Measurements from ENCODE around the gene GFI1B.

The GFI1B gene

GRCh38 chr9:133027134-133027533, 48.6 kb downstream of the GFI1B start:
- Histone ChIP-seq H3K36me3 (ENCODE audit: insufficient read depth, insufficient read length, low read length) (peaks cover 2% of the 10 kb centered on the region), H3K9me3 (ENCODE audit: insufficient read depth, low read length) (peaks cover 9% of the 10 kb centered on the region), H3K4me1 (ENCODE audit: insufficient read depth, insufficient read length) (peaks cover 3% of the 10 kb centered on the region), H3K9ac (ENCODE audit: insufficient read length, low read depth) (no peak overlapping the region), H3K27me3 (ENCODE audit: insufficient read depth, insufficient read length) (peaks cover 4% of the 10 kb centered on the region), H3K4me3 (ENCODE audit: insufficient read length, low read depth) (no peak overlapping the region)
- no peak for DNase-seq (ENCODE audit: low read depth, low spot score)
- no peak for TF ChIP-seq SUZ12 (IDR thresholded peaks at IDR 0.05; ENCODE audit: extremely low read depth, insufficient read depth, insufficient read length)
- no peak for TF ChIP-seq ZNF274 (IDR thresholded peaks at IDR 0.05; ENCODE audit: low read depth, low read length)
- no peak for TF ChIP-seq YY1 (IDR thresholded peaks at IDR 0.05; ENCODE audit: insufficient read depth, insufficient read length)

GRCh38 chr9:133028221-133028620, 49.7 kb downstream of the GFI1B start:
- Histone ChIP-seq H3K36me3 (ENCODE audit: insufficient read depth, insufficient read length, low read length) (peaks cover 13% of the 10 kb centered on the region), H3K9ac (ENCODE audit: insufficient read length, low read depth) (no peak overlapping the region), H3K4me1 (ENCODE audit: insufficient read depth, insufficient read length) (peaks cover 3% of the 10 kb centered on the region), H3K27me3 (ENCODE audit: insufficient read depth, insufficient read length) (peaks cover 4% of the 10 kb centered on the region), H3K4me3 (ENCODE audit: insufficient read length, low read depth) (no peak overlapping the region), H3K9me3 (ENCODE audit: insufficient read depth, low read length) (peaks cover 19% of the 10 kb centered on the region)
- no peak for TF ChIP-seq ZNF274 (IDR thresholded peaks at IDR 0.05; ENCODE audit: low read depth, low read length)
- TF ChIP-seq YY1 (IDR thresholded peaks at IDR 0.05; ENCODE audit: insufficient read depth, insufficient read length) = no peak
- TF ChIP-seq SUZ12 (IDR thresholded peaks at IDR 0.05; ENCODE audit: extremely low read depth, insufficient read depth, insufficient read length) = no peak
- DNase-seq (ENCODE audit: low read depth, low spot score) = no peak

- peaks cover 4% of the 10 kb centered on the region for H3K27me3 ChIP-seq (ENCODE audit: insufficient read depth, insufficient read length)
- peaks cover 3% of the 10 kb centered on the region for H3K4me1 ChIP-seq (ENCODE audit: insufficient read depth, insufficient read length)
- peaks cover 26% of the 10 kb centered on the region for H3K9me3 ChIP-seq (ENCODE audit: insufficient read depth, low read length)
- H3K4me3 ChIP-seq (ENCODE audit: insufficient read length, low read depth) = peak overlapping the region; percentile 96
- H3K36me3 ChIP-seq (ENCODE audit: insufficient read depth, insufficient read length, low read length) = peaks cover 26% of the 10 kb centered on the region
- no peak for DNase-seq (ENCODE audit: low read depth, low spot score)
- TF ChIP-seq SUZ12 (IDR thresholded peaks at IDR 0.05; ENCODE audit: extremely low read depth, insufficient read depth, insufficient read length) (no peak), YY1 (IDR thresholded peaks at IDR 0.05; ENCODE audit: insufficient read depth, insufficient read length) (no peak), ZNF274 (IDR thresholded peaks at IDR 0.05; ENCODE audit: low read depth, low read length) (no peak)
- H3K9ac ChIP-seq (ENCODE audit: insufficient read length, low read depth) = peak overlapping the region; percentile 96
Measured at GRCh38 chr9:133029994-133030316, 51.5 kb downstream of the GFI1B start.

- Histone ChIP-seq H3K36me3 (ENCODE audit: insufficient read depth, insufficient read length, low read length) (peaks cover 31% of the 10 kb centered on the region), H3K9ac (ENCODE audit: insufficient read length, low read depth) (peak within 1 kb of the TSS; percentile 98), H3K9me3 (ENCODE audit: insufficient read depth, low read length) (peaks cover 26% of the 10 kb centered on the region), H3K27me3 (ENCODE audit: insufficient read depth, insufficient read length) (peaks cover 4% of the 10 kb centered on the region), H3K4me1 (ENCODE audit: insufficient read depth, insufficient read length) (peaks cover 3% of the 10 kb centered on the region), H3K4me3 (ENCODE audit: insufficient read length, low read depth) (peak within 1 kb of the TSS; percentile 96)
- peak; percentile 66 for TF ChIP-seq YY1 (IDR thresholded peaks at IDR 0.05; ENCODE audit: insufficient read depth, insufficient read length)
- TF ChIP-seq ZNF274 (IDR thresholded peaks at IDR 0.05; ENCODE audit: low read depth, low read length) = no peak
- peak; percentile 99 for DNase-seq (ENCODE audit: low read depth, low spot score)
Measured at GRCh38 chr9:133030317-133031129, 52.0 kb downstream of the GFI1B start, which contains the start of gene GTF3C5. TSS of gene GTF3C5 (plus strand) at chr9:133030997. CDS start at chr9:133031012, 15 bp downstream.

GRCh38 chr9:133031130-133031422, 52.6 kb downstream of the GFI1B start:
- DNase-seq (ENCODE audit: low read depth, low spot score) = no peak
- Histone ChIP-seq H3K9me3 (ENCODE audit: insufficient read depth, low read length) (peaks cover 26% of the 10 kb centered on the region), H3K36me3 (ENCODE audit: insufficient read depth, insufficient read length, low read length) (peaks cover 36% of the 10 kb centered on the region), H3K4me3 (ENCODE audit: insufficient read length, low read depth) (peak overlapping the region; percentile 96), H3K9ac (ENCODE audit: insufficient read length, low read depth) (peak overlapping the region; percentile 98), H3K27me3 (ENCODE audit: insufficient read depth, insufficient read length) (peaks cover 3% of the 10 kb centered on the region), H3K4me1 (ENCODE audit: insufficient read depth, insufficient read length) (peaks cover 3% of the 10 kb centered on the region)
- TF ChIP-seq YY1 (IDR thresholded peaks at IDR 0.05; ENCODE audit: insufficient read depth, insufficient read length) (no peak), SUZ12 (IDR thresholded peaks at IDR 0.05; ENCODE audit: extremely low read depth, insufficient read depth, insufficient read length) (no peak), ZNF274 (IDR thresholded peaks at IDR 0.05; ENCODE audit: low read depth, low read length) (no peak)

- no peaks in the 10 kb centered on the region for H3K27me3 ChIP-seq (ENCODE audit: insufficient read depth, insufficient read length)
- H3K4me3 ChIP-seq (ENCODE audit: insufficient read length, low read depth) = peak overlapping the region; percentile 96
- TF ChIP-seq ZNF274 (IDR thresholded peaks at IDR 0.05; ENCODE audit: low read depth, low read length) = no peak
- TF ChIP-seq SUZ12 (IDR thresholded peaks at IDR 0.05; ENCODE audit: extremely low read depth, insufficient read depth, insufficient read length) = no peak
- DNase-seq (ENCODE audit: low read depth, low spot score) = no peak
- H3K9ac ChIP-seq (ENCODE audit: insufficient read length, low read depth) = peak overlapping the region; percentile 98
- H3K36me3 ChIP-seq (ENCODE audit: insufficient read depth, insufficient read length, low read length) = peaks cover 40% of the 10 kb centered on the region
- H3K4me1 ChIP-seq (ENCODE audit: insufficient read depth, insufficient read length) = peaks cover 3% of the 10 kb centered on the region
- peaks cover 26% of the 10 kb centered on the region for H3K9me3 ChIP-seq (ENCODE audit: insufficient read depth, low read length)
Measured at GRCh38 chr9:133031496-133031911, 53.0 kb downstream of the GFI1B start.

GRCh38 chr9:133032171-133032570, 53.7 kb downstream of the GFI1B start:
- peaks cover 46% of the 10 kb centered on the region for H3K36me3 ChIP-seq (ENCODE audit: insufficient read depth, insufficient read length, low read length)
- no peak for TF ChIP-seq SUZ12 (IDR thresholded peaks at IDR 0.05; ENCODE audit: extremely low read depth, insufficient read depth, insufficient read length)
- no peak for TF ChIP-seq YY1 (IDR thresholded peaks at IDR 0.05; ENCODE audit: insufficient read depth, insufficient read length)
- peak overlapping the region; percentile 96 for H3K4me3 ChIP-seq (ENCODE audit: insufficient read length, low read depth)
- no peak overlapping the region for H3K9ac ChIP-seq (ENCODE audit: insufficient read length, low read depth)
- no peaks in the 10 kb centered on the region for H3K27me3 ChIP-seq (ENCODE audit: insufficient read depth, insufficient read length)
- peaks cover 26% of the 10 kb centered on the region for H3K9me3 ChIP-seq (ENCODE audit: insufficient read depth, low read length)
- peaks cover 3% of the 10 kb centered on the region for H3K4me1 ChIP-seq (ENCODE audit: insufficient read depth, insufficient read length)
- DNase-seq (ENCODE audit: low read depth, low spot score) = no peak

Data from NT2/D1 (cell line).